HCT116 (cell line): ENCODE data around the gene ZSWIM8. TPM values are rescaled to one million over a fixed set of nuclear protein-coding genes. Genes with fewer than 3 reads are reported as not detected.

Source experiments
- ATAC-seq: fragments of 200-7000 bp; cut with Tn5 transposase; 2 replicates; pipeline ENCODE4 v1.9.1; 2020; ENCODE audit warnings: mild to moderate bottlenecking, moderate library complexity
- BruUV-seq: library from RNA; stranded (reverse); fragments of 400-500 nt; replicated peaks from 2 replicates; lab custom pipeline; 2021; lab: Mats Ljungman, UMichigan
- CTCF ChIA-PET: fragments of 300-600 bp; sonication (Branson Sonifier 250); formaldehyde crosslinking; loops from one replicate; lab custom pipeline; 2021; ENCODE audit warnings: antibody characterized with exemption; lab: Charles Lee
- POLR2A ChIA-PET: fragments of 300-600, 350-600 bp; sonication (Branson Sonifier 250); formaldehyde crosslinking; loops from one replicate; lab custom pipeline; 2021; ENCODE audit warnings: antibody characterized with exemption; lab: Charles Lee
- RAD21 ChIA-PET, 2 experiments: fragments of 300-600 bp; sonication (Branson Sonifier 250); formaldehyde crosslinking; loops; one replicate each; lab custom pipeline; 2023; ENCODE audit warnings: low total read pairs in 2 of 2; ENCODE audit not compliant: uncharacterized antibody in 2 of 2, unreplicated experiment in 2 of 2, low non-redundant PET in 1 of 2; lab: Charles Lee
- DNase-seq: peaks from one replicate; pipeline ENCODE4 v3.0.0-alpha.2; 2010; ENCODE audit warnings: low read depth, low spot score
- H2AFZ ChIP-seq: fragments of 200-600 bp; shearing (Covaris generic), sonication (generic); 2 replicates; pipeline ENCODE4 v1.6.1; 2017; ENCODE audit warnings: low read depth, mixed run types, mixed read lengths, antibody characterized with exemption, low read length; ENCODE audit not compliant: poor library complexity, severe bottlenecking
- H3K27ac ChIP-seq: 2 replicates; pipeline ENCODE4 v1.5.1; 2012; ENCODE audit warnings: low read depth, low read length
- H3K27me3 ChIP-seq: fragments of 200-600 bp; sonication (generic); 2 replicates; pipeline ENCODE4 v1.6.1; 2016; ENCODE audit warnings: mixed run types, low read length, mixed read lengths; ENCODE audit not compliant: insufficient read depth
- H3K36me3 ChIP-seq, 2 experiments: fragments of 200-500 bp in 1 of 2; fragments of 200-600 bp in 1 of 2; sonication (Bioruptor generic) in 1 of 2; sonication (generic) in 1 of 2; 2 replicates each; pipeline versions ENCODE4 v1.5.1 to v1.6.1; 2014 to 2016; ENCODE audit warnings: low read length in 2 of 2, inconsistent platforms in 1 of 2, mixed read lengths in 1 of 2, mixed run types in 1 of 2; ENCODE audit not compliant: insufficient read depth in 2 of 2, control insufficient read depth in 1 of 2
- H3K4me1 ChIP-seq, 2 experiments: fragments of 200-600 bp in 1 of 2; sonication (generic) in 1 of 2; 2 replicates each; pipeline versions ENCODE4 v1.5.1 to v1.6.1; 2012 to 2017; ENCODE audit warnings: low read length in 2 of 2, inconsistent platforms in 1 of 2, mild to moderate bottlenecking in 1 of 2, mixed read lengths in 1 of 2, mixed run types in 1 of 2, moderate library complexity in 1 of 2; ENCODE audit not compliant: insufficient read depth in 2 of 2, control insufficient read depth in 1 of 2
- H3K4me2 ChIP-seq: fragments of 200-600 bp; sonication (generic); 2 replicates; pipeline ENCODE4 v1.6.1; 2017; ENCODE audit warnings: mixed run types, low read length, mixed read lengths
- H3K4me3 ChIP-seq, 2 experiments: fragments of 200-600 bp in 1 of 2; sonication (generic) in 1 of 2; replicated peaks in 1 of 2; 2 replicates each; pipeline ENCODE4 v1.5.1; 2011 to 2016; ENCODE audit warnings: low read length in 2 of 2, control low read depth in 1 of 2, low read depth in 1 of 2, mild to moderate bottlenecking in 1 of 2, mixed read lengths in 1 of 2, mixed run types in 1 of 2
- H3K79me2 ChIP-seq: fragments of 200-600 bp; sonication (generic); 2 replicates; pipeline ENCODE4 v1.6.1; 2017; ENCODE audit warnings: mild to moderate bottlenecking, mixed run types, low read length, moderate library complexity, mixed read lengths; ENCODE audit not compliant: insufficient read depth
- H3K9ac ChIP-seq: fragments of 200-600 bp; sonication (generic); 2 replicates; pipeline ENCODE4 v1.6.1; 2016; ENCODE audit warnings: low read length, mixed read lengths
- H3K9me2 ChIP-seq: fragments of 200-600 bp; sonication (generic), shearing (Covaris generic); 2 replicates; pipeline ENCODE4 v1.6.1; 2017; ENCODE audit warnings: mixed run types, mild to moderate bottlenecking, moderate library complexity; ENCODE audit not compliant: insufficient read depth
- H3K9me3 ChIP-seq, 2 experiments: fragments of 200-500 bp in 1 of 2; fragments of 200-600 bp in 1 of 2; sonication (Bioruptor generic) in 1 of 2; sonication (generic) in 1 of 2; 2 replicates each; pipeline ENCODE4 v1.6.1; 2014 to 2017; ENCODE audit warnings: low read length in 2 of 2, mixed read lengths in 2 of 2, inconsistent platforms in 1 of 2, low read depth in 1 of 2, mild to moderate bottlenecking in 1 of 2, mixed run types in 1 of 2, moderate library complexity in 1 of 2; ENCODE audit not compliant: control insufficient read depth in 1 of 2, insufficient read depth in 1 of 2
- H4K20me1 ChIP-seq: fragments of 200-600 bp; sonication (generic), shearing (Covaris generic); 2 replicates; pipeline ENCODE4 v1.6.1; 2017; ENCODE audit warnings: mixed run types, mild to moderate bottlenecking, moderate library complexity; ENCODE audit not compliant: insufficient read depth
- JUND ChIP-seq: IDR thresholded peaks from 2 replicates; pipeline ENCODE4 v1.6.1; 2012
- SIN3A ChIP-seq: IDR thresholded peaks from 2 replicates; pipeline ENCODE4 v1.6.1; 2012; ENCODE audit warnings: low read depth
- TCF7L2 ChIP-seq: IDR thresholded peaks from 2 replicates; pipeline ENCODE4 v1.7.0; 2011; ENCODE audit warnings: borderline replicate concordance, inconsistent platforms; ENCODE audit not compliant: insufficient read depth, insufficient read length; ENCODE audit errors: extremely low read depth
- ZNF274 ChIP-seq: fragments of 200-500 bp; sonication (Bioruptor generic); IDR thresholded peaks from 2 replicates; pipeline ENCODE4 v1.6.1; 2014; ENCODE audit warnings: mild to moderate bottlenecking, low read depth, low read length, inconsistent platforms
- intact Hi-C: fragments of 100-400 bp; cut with micrococcal nuclease; formaldehyde crosslinking; loops from 2 replicates; pipeline ENCODE4 v1.10.0; 2022
- total RNA-seq: library from RNA; stranded (reverse); gene quantifications from one replicate; pipeline ENCODE4 v1.2.1, GENCODE V29; 2021; ENCODE audit not compliant: unreplicated experiment
- TF ChIP-seq, protein P1 (sequence below): IDR thresholded peaks from 2 replicates; pipeline ENCODE4 v1.6.1; 2011; ENCODE audit warnings: mild to moderate bottlenecking, low read length, moderate library complexity; ENCODE audit not compliant: insufficient replicate concordance; ENCODE audit errors: extremely low read depth
- TF ChIP-seq, protein P2 (sequence below), 3 experiments: fragments of 200-600 bp in 1 of 3; sonication (generic) in 1 of 3; IDR thresholded peaks in 2 of 3; conservative IDR thresholded peaks in 1 of 3; 2 replicates each; pipeline ENCODE4 v1.5.1; 2012 to 2017; ENCODE audit warnings: low read depth in 2 of 3, low read length in 2 of 3, antibody characterized with exemption in 1 of 3, borderline replicate concordance in 1 of 3, control low read depth in 1 of 3, mild to moderate bottlenecking in 1 of 3, mixed read lengths in 1 of 3, mixed run types in 1 of 3, moderate library complexity in 1 of 3; ENCODE audit not compliant: insufficient read depth in 1 of 3
- TF ChIP-seq, protein P3 (sequence below): IDR thresholded peaks from 2 replicates; pipeline ENCODE4 v1.6.1; 2012

Gene ZSWIM8
- total RNA-seq, 1 experiment from 2014 or later, result 49.9 TPM

DNA sequence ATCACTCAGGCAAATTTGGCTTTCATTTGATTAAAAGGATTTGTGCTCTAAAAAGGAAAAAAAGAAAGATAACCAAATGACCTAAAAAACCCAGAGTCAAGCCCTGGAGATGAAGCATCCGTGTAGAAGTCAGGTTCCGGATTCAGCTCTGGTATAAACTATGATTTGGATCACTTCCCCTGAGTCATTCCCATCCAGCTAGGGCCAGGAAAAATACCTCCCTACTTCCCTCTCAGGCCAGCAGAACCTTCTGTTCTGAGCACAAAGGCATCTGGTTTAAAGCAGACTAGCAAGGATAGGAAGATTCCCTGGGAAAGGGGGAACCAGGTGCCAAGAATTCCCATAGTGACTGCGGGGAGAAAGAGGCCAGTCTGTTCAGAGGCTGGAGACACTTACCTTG is 51.7 kb downstream of the ZSWIM8 start:
- Histone ChIP-seq H3K27ac (no peak overlapping the region), H4K20me1 (no peaks in the 10 kb centered on the region), H3K9me2 (no peaks in the 10 kb centered on the region), H3K27me3 (no peaks in the 10 kb centered on the region), H3K4me1 (peaks cover 0 to 9% of the 10 kb centered on the region in 2 experiments; a peak in 2 of 4 replicates), H3K4me3 (no peak overlapping the region), H3K9ac (no peak overlapping the region), H3K4me2 (no peak overlapping the region), H3K36me3 (peaks cover 19 to 21% of the 10 kb centered on the region in 2 experiments; a peak in 3 of 4 replicates), H2AFZ (no peak overlapping the region), H3K79me2 (no peaks in the 10 kb centered on the region), H3K9me3 (no peaks in the 10 kb centered on the region)
- ChIA-PET POLR2A (no interaction called here), RAD21 (no interaction called here), CTCF (no interaction called here)
- intact Hi-C loops, result no loop called here
- no TSS peak for BruUV-seq
- TF ChIP-seq TCF7L2 (no peak), JUND (no peak), SIN3A (no peak), ZNF274 (no peak)
- TF ChIP-seq, protein P1, sequence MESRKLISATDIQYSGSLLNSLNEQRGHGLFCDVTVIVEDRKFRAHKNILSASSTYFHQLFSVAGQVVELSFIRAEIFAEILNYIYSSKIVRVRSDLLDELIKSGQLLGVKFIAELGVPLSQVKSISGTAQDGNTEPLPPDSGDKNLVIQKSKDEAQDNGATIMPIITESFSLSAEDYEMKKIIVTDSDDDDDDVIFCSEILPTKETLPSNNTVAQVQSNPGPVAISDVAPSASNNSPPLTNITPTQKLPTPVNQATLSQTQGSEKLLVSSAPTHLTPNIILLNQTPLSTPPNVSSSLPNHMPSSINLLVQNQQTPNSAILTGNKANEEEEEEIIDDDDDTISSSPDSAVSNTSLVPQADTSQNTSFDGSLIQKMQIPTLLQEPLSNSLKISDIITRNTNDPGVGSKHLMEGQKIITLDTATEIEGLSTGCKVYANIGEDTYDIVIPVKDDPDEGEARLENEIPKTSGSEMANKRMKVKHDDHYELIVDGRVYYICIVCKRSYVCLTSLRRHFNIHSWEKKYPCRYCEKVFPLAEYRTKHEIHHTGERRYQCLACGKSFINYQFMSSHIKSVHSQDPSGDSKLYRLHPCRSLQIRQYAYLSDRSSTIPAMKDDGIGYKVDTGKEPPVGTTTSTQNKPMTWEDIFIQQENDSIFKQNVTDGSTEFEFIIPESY, result no peak
- TF ChIP-seq, protein P2, sequence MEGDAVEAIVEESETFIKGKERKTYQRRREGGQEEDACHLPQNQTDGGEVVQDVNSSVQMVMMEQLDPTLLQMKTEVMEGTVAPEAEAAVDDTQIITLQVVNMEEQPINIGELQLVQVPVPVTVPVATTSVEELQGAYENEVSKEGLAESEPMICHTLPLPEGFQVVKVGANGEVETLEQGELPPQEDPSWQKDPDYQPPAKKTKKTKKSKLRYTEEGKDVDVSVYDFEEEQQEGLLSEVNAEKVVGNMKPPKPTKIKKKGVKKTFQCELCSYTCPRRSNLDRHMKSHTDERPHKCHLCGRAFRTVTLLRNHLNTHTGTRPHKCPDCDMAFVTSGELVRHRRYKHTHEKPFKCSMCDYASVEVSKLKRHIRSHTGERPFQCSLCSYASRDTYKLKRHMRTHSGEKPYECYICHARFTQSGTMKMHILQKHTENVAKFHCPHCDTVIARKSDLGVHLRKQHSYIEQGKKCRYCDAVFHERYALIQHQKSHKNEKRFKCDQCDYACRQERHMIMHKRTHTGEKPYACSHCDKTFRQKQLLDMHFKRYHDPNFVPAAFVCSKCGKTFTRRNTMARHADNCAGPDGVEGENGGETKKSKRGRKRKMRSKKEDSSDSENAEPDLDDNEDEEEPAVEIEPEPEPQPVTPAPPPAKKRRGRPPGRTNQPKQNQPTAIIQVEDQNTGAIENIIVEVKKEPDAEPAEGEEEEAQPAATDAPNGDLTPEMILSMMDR (IDR thresholded peaks at IDR 0.05 in 2 of 3, conservative IDR thresholded peaks at IDR 0.05 in 1 of 3; ENCODE audit: borderline replicate concordance in 1 of 3, insufficient read depth in 1 of 3, low read depth in 2 of 3, low read length in 2 of 3), result no peak
- TF ChIP-seq, protein P3, sequence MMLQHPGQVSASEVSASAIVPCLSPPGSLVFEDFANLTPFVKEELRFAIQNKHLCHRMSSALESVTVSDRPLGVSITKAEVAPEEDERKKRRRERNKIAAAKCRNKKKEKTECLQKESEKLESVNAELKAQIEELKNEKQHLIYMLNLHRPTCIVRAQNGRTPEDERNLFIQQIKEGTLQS, result no peak
- no peak for DNase-seq
- ATAC-seq, result no peak
